Measurements from ENCODE around the gene STK32B.
"Not testable (repeated sequence)": the region's sequence is repeated elsewhere in the genome, so short reads cannot be mapped to it uniquely, and the experiment has no call there.

Gene STK32B

GRCh38 chr4:5030927-5031326 lies 20.4 kb upstream of the STK32B start:
- DNase-seq: no peak

- DNase-seq: no peak
Observed at GRCh38 chr4:5032813-5033212, 18.5 kb upstream of the STK32B start.

- no peak for DNase-seq
Observed at GRCh38 chr4:5033281-5033841, 17.9 kb upstream of the STK32B start.

GRCh38 chr4:5034206-5034605 lies 17.1 kb upstream of the STK32B start:
- DNase-seq: no peak

GRCh38 chr4:5036239-5036638 lies 15.0 kb upstream of the STK32B start:
- DNase-seq: no peak

- no peak for DNase-seq
Observed at GRCh38 chr4:5037553-5038551, 13.4 kb upstream of the STK32B start.

GRCh38 chr4:5039800-5040199 lies 11.5 kb upstream of the STK32B start:
- no peak for DNase-seq

GRCh38 chr4:5040856-5041620 lies 10.2 kb upstream of the STK32B start:
- DNase-seq: no peak

GRCh38 chr4:5041699-5042098 lies 9.6 kb upstream of the STK32B start:
- no peak for DNase-seq

- no peak for DNase-seq
Observed at GRCh38 chr4:5043579-5043978, 7.7 kb upstream of the STK32B start.

- no peak for DNase-seq
Observed at GRCh38 chr4:5044341-5044740, 6.9 kb upstream of the STK32B start.

- DNase-seq: no peak
Observed at GRCh38 chr4:5045097-5045496, 6.2 kb upstream of the STK32B start.

GRCh38 chr4:5048721-5049120 lies 2.6 kb upstream of the STK32B start:
- DNase-seq: no peak

GRCh38 chr4:5050520-5051277 lies 581 bp upstream of the STK32B start:
- DNase-seq: peak; percentile 81

GRCh38 chr4:5052204-5052702 lies 973 bp downstream of the STK32B start:
- no peak for DNase-seq

- DNase-seq: no peak
Observed at GRCh38 chr4:5052726-5053425, 1.6 kb downstream of the STK32B start.

GRCh38 chr4:5054532-5054931 lies 3.3 kb downstream of the STK32B start:
- no peak for DNase-seq

- no peak for DNase-seq
Observed at GRCh38 chr4:5055411-5055810, 4.1 kb downstream of the STK32B start.

GRCh38 chr4:5066101-5066500 lies 14.8 kb downstream of the STK32B start:
- DNase-seq: no peak

GRCh38 chr4:5066968-5067367 lies 15.7 kb downstream of the STK32B start:
- DNase-seq: not testable (repeated sequence)

- DNase-seq: no peak
Observed at GRCh38 chr4:5067908-5068307, 16.6 kb downstream of the STK32B start.

- no peak for DNase-seq
Observed at GRCh38 chr4:5069901-5070300, 18.6 kb downstream of the STK32B start.

Data from retina (tissue), 1 donor.